Measurements from ENCODE around the gene PLXNB1. TPM values are rescaled to one million over a fixed set of nuclear protein-coding genes. Genes with fewer than 3 reads are reported as not detected.

The PLXNB1 gene
- total RNA-seq, 1 experiment from 2014 or later, result 149 TPM

- Mint-ChIP-seq H3K9me3 (ENCODE audit: unreplicated experiment) (no peaks in the 10 kb centered on the region), H3K4me3 (ENCODE audit: unreplicated experiment) (no peak overlapping the region), H3K36me3 (ENCODE audit: insufficient read depth, unreplicated experiment) (peaks cover 22% of the 10 kb centered on the region), H3K27ac (ENCODE audit: unreplicated experiment) (no peak overlapping the region), H3K27me3 (ENCODE audit: insufficient read depth, unreplicated experiment) (no peaks in the 10 kb centered on the region), H3K4me1 (ENCODE audit: low read depth, unreplicated experiment) (peaks cover 5% of the 10 kb centered on the region)
- ChIA-PET CTCF (no interaction called here), POLR2A (no interaction called here)
- intact Hi-C loops (cut with micrococcal nuclease; ENCODE audit: unreplicated experiment), result loop anchor here (10.0 kb wide), 1 partner anchor 204 kb away; the partner anchor contains the start of gene CELSR3
- Histone ChIP-seq H3K4me3 (ENCODE audit: low read depth, low read length) (no peak overlapping the region), H3K4me1 (no peaks in the 10 kb centered on the region), H3K36me3 (ENCODE audit: control insufficient read depth, insufficient read depth, low read length) (peaks cover 7% of the 10 kb centered on the region), H3K9me3 (no peaks in the 10 kb centered on the region), H3K27me3 (replicated peaks; ENCODE audit: control insufficient read depth, insufficient read depth, low read length) (no peaks in the 10 kb centered on the region)
- no TSS peak for BruUV-seq (replicated peaks)
- no peak for DNase-seq
- TF ChIP-seq, protein P1, sequence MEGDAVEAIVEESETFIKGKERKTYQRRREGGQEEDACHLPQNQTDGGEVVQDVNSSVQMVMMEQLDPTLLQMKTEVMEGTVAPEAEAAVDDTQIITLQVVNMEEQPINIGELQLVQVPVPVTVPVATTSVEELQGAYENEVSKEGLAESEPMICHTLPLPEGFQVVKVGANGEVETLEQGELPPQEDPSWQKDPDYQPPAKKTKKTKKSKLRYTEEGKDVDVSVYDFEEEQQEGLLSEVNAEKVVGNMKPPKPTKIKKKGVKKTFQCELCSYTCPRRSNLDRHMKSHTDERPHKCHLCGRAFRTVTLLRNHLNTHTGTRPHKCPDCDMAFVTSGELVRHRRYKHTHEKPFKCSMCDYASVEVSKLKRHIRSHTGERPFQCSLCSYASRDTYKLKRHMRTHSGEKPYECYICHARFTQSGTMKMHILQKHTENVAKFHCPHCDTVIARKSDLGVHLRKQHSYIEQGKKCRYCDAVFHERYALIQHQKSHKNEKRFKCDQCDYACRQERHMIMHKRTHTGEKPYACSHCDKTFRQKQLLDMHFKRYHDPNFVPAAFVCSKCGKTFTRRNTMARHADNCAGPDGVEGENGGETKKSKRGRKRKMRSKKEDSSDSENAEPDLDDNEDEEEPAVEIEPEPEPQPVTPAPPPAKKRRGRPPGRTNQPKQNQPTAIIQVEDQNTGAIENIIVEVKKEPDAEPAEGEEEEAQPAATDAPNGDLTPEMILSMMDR (IDR thresholded peaks at IDR 0.05; ENCODE audit: insufficient read depth in 1 of 2, low read depth in 1 of 2, low read length in 1 of 2, severe bottlenecking in 1 of 2, unreplicated experiment in 1 of 2), result no peak
Observed at GRCh38 chr3:48460517-48460902, 30.6 kb upstream of the PLXNB1 start.

DNA sequence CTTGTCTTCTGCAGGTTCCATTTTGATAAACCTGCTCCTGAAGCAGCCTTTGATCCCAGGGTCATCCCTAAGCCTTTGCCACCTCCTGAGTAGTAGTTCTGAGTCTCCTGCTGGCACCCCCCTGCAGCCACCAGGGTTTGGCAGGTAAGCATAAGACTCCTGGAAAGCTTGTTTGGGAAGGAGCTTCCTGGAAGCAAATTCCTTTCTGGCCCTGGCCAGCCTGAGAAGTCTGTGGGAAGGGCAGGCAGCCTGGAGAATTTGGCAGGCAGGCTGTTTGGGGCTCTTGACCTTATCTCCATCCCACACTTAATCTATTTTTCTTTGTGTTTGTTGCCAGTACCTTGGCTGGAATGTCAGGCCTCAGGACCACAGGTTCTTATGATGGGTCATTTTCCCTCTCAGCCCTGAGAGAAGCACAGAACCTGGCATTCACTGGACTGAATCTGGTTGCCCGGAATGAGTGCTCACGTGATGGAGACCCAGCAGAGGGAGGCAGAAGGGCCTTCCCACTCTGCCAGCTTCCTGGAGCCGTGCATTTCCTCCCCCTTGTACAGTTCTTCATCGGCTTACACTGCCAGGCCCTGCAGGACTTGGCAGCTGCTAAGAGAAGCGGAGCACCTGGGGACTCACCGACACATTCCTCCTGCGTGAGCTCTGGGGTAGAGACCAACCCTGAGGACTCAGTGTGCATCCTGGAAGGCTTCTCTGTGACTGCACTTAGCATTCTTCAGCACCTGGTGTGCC lies 30.1 kb upstream of the PLXNB1 start:
- Histone ChIP-seq H3K4me1 (no peaks in the 10 kb centered on the region), H3K9me3 (no peaks in the 10 kb centered on the region), H3K4me3 (ENCODE audit: low read depth, low read length) (no peak overlapping the region), H3K27me3 (replicated peaks; ENCODE audit: control insufficient read depth, insufficient read depth, low read length) (no peaks in the 10 kb centered on the region), H3K36me3 (ENCODE audit: control insufficient read depth, insufficient read depth, low read length) (peaks cover 7% of the 10 kb centered on the region)
- no TSS peak for BruUV-seq (replicated peaks)
- TF ChIP-seq, protein P1 (IDR thresholded peaks at IDR 0.05; ENCODE audit: insufficient read depth in 1 of 2, low read depth in 1 of 2, low read length in 1 of 2, severe bottlenecking in 1 of 2, unreplicated experiment in 1 of 2), result no peak
- POLR2A ChIA-PET, result no interaction called here
- no peak overlapping the region for H3K4me3 Mint-ChIP-seq (ENCODE audit: unreplicated experiment)
- H3K4me1 Mint-ChIP-seq (ENCODE audit: low read depth, unreplicated experiment), result no peaks in the 10 kb centered on the region
- intact Hi-C loops (cut with micrococcal nuclease; ENCODE audit: unreplicated experiment), result loop anchor here (10.0 kb wide), 1 partner anchor 205 kb away; the partner anchor contains the start of gene CELSR3
- H3K27ac Mint-ChIP-seq (ENCODE audit: unreplicated experiment), result no peak overlapping the region
- no peak for DNase-seq
- no peaks in the 10 kb centered on the region for H3K27me3 Mint-ChIP-seq (ENCODE audit: insufficient read depth, unreplicated experiment)
- H3K36me3 Mint-ChIP-seq (ENCODE audit: insufficient read depth, unreplicated experiment), result peaks cover 22% of the 10 kb centered on the region
- H3K9me3 Mint-ChIP-seq (ENCODE audit: unreplicated experiment), result no peaks in the 10 kb centered on the region
- CTCF ChIA-PET, result no interaction called here

DNA sequence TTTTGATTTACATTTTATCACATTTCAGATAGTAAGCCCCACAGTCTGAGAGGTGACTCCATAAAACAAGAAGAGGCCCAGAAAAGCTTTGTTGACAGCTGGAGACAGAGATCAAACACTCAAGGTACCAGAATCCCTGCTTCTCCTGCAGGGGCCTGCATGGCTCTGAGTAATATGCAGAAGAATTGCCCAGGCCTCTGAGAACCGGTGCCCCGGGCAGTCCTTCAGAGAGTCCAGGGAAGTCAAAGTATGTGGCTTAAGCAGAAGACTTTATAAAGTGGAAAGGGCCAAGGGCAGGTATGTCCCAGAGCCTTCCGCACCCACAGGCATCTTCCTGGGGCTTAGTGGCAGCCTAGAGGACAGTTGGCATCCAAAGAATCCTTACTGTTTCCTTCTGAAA lies 29.4 kb upstream of the PLXNB1 start:
- DNase-seq, result no peak
- H3K4me3 ChIP-seq (ENCODE audit: low read depth, low read length), result no peak overlapping the region
- no peaks in the 10 kb centered on the region for H3K27me3 ChIP-seq (replicated peaks; ENCODE audit: control insufficient read depth, insufficient read depth, low read length)
- no TSS peak for BruUV-seq (replicated peaks)
- Mint-ChIP-seq H3K4me1 (ENCODE audit: low read depth, unreplicated experiment) (no peaks in the 10 kb centered on the region), H3K27ac (ENCODE audit: unreplicated experiment) (no peak overlapping the region), H3K9me3 (ENCODE audit: unreplicated experiment) (no peaks in the 10 kb centered on the region), H3K36me3 (ENCODE audit: insufficient read depth, unreplicated experiment) (peaks cover 28% of the 10 kb centered on the region), H3K27me3 (ENCODE audit: insufficient read depth, unreplicated experiment) (no peaks in the 10 kb centered on the region), H3K4me3 (ENCODE audit: unreplicated experiment) (no peak overlapping the region)
- peaks cover 6% of the 10 kb centered on the region for H3K36me3 ChIP-seq (ENCODE audit: control insufficient read depth, insufficient read depth, low read length)
- CTCF ChIA-PET, result no interaction called here
- POLR2A ChIA-PET, result no interaction called here
- H3K4me1 ChIP-seq, result no peaks in the 10 kb centered on the region
- H3K9me3 ChIP-seq, result no peaks in the 10 kb centered on the region
- intact Hi-C loops (cut with micrococcal nuclease; ENCODE audit: unreplicated experiment), result no loop called here
- TF ChIP-seq, protein P1 (IDR thresholded peaks at IDR 0.05; ENCODE audit: insufficient read depth in 1 of 2, low read depth in 1 of 2, low read length in 1 of 2, severe bottlenecking in 1 of 2, unreplicated experiment in 1 of 2), result no peak
